ENCODE measurements around the gene PTPRK.

DNA sequence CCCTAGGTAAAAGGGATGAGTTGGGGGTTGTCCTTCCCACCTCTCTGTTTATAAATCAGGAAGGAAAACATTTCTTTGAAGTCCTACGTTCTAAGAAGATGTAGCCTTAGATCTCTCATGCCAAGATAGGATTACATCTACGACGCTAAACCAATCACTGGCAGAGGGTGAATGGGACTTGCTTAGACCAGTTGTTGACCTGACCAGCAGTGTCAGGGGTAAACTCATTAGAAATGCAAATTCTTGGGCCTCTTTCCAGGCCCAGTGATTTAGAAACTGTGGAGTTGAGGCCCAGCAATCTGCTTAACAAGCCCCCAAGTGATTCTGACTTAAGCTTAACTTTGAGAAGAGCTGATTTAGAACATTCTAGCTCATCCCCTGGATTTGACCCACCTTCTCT, 472.4 kb downstream of the PTPRK start:
- TF ChIP-seq, protein P1, sequence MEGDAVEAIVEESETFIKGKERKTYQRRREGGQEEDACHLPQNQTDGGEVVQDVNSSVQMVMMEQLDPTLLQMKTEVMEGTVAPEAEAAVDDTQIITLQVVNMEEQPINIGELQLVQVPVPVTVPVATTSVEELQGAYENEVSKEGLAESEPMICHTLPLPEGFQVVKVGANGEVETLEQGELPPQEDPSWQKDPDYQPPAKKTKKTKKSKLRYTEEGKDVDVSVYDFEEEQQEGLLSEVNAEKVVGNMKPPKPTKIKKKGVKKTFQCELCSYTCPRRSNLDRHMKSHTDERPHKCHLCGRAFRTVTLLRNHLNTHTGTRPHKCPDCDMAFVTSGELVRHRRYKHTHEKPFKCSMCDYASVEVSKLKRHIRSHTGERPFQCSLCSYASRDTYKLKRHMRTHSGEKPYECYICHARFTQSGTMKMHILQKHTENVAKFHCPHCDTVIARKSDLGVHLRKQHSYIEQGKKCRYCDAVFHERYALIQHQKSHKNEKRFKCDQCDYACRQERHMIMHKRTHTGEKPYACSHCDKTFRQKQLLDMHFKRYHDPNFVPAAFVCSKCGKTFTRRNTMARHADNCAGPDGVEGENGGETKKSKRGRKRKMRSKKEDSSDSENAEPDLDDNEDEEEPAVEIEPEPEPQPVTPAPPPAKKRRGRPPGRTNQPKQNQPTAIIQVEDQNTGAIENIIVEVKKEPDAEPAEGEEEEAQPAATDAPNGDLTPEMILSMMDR (IDR thresholded peaks at IDR 0.05 in 4 of 5, conservative IDR thresholded peaks at IDR 0.05 in 1 of 5): no peak
- TF ChIP-seq POLR2A (IDR thresholded peaks at IDR 0.05): no peak
